Mucosa of descending colon (tissue), 3 donors: ENCODE data around the gene SCIN. TPM values are rescaled to one million over a fixed set of nuclear protein-coding genes. Genes with fewer than 3 reads are reported as not detected.

Experiments used
- ATAC-seq: fragments of 200-7000 bp; cut with Tn5 transposase; one replicate; pipeline ENCODE4 v1.9.1; 2020; ENCODE audit warnings: mild to moderate bottlenecking, moderate library complexity
- DNase-seq, 3 donors: peaks; one replicate each; pipeline ENCODE4 v3.0.0-alpha.2; 2020
- H3K36me3 ChIP-seq: fragments of 200-600 bp; one replicate; pipeline ENCODE4 v1.8.0; 2021; ENCODE audit warnings: low read depth, mild to moderate bottlenecking
- H3K4me1 ChIP-seq: fragments of 200-600 bp; one replicate; pipeline ENCODE4 v1.8.0; 2021; ENCODE audit warnings: low read depth, mild to moderate bottlenecking
- H3K4me3 ChIP-seq: fragments of 200-600 bp; one replicate; pipeline ENCODE4 v1.8.0; 2021; ENCODE audit warnings: mild to moderate bottlenecking
- H3K9me3 ChIP-seq: fragments of 200-600 bp; one replicate; pipeline ENCODE4 v1.8.0; 2021; ENCODE audit warnings: mild to moderate bottlenecking
- intact Hi-C, 2 donors: fragments of 100-400 bp; cut with DNase I in 1 of 2; cut with micrococcal nuclease in 1 of 2; formaldehyde crosslinking; loops; one replicate each; pipeline versions ENCODE4 v1.11.0 to v1.11.1; 2022; cut with DNase I, micrococcal nuclease
- total RNA-seq, 3 donors: library from RNA; stranded (reverse); fragmentation: NEBNext Ultra II Directional in 2 of 3; extraction: Animal tissue kit (Norgen Biotek cat#: 25700) in 2 of 3; gene quantifications; one replicate each; pipeline versions ENCODE4 v1.2.1 to v1.2.4, GENCODE V29; 2021 to 2023
- TF ChIP-seq, protein P1 (sequence below): fragments of 200-600 bp; IDR thresholded peaks from one replicate; pipeline ENCODE4 v1.8.0; 2022; ENCODE audit warnings: antibody characterized with exemption, mild to moderate bottlenecking
- donor health status: DM: no; HTN: no; CAD: no; lungs with moderate emphysema.
- donor health status: DM: no; HTN: no; CAD: no.
- donor health status: DM: no; HTN: yes; CAD: no.

The SCIN gene
- total RNA-seq, 3 donors from 2014 or later: 25.1 to 86.6 (median 77.1) TPM

DNA sequence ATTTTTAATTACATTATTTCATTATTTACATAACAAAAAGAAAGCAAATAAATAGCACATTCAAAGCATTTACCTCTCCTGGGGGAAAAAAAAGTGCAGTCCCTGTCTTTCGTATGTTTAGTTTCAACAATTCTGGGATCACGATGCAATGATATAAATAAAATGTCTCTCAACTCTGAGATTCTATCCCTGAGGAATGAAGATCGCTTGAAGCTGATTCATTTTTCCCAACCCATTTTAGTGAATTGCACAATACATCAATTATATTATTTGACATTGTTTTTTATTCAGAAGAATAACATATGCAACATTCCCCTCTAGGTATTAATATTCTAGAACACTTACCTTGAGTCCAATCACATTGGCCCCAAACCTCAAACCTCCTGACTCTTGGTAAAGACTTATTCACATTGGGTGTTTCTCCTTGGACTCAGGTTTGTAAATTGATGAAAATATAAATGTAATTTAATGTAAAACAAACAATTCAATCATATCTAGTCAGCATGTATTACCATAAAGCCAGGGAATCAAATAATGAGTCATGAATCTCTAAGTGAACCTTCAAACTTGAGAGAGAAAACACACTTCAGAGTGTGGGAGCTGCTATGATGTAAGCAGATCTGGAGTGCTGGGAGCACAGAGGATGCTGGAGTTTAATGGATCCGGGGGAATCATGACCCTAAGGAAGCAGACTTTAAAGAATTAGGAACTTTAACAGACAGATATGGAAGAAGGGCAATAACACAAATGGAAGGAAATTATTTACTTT, 5.3 kb upstream of the SCIN start:
- H3K36me3 ChIP-seq: no peaks in the 10 kb centered on the region
- no peaks in the 10 kb centered on the region for H3K9me3 ChIP-seq
- DNase-seq (no peak), ATAC-seq (no peak)
- no peak overlapping the region for H3K4me3 ChIP-seq
- TF ChIP-seq, protein P1, sequence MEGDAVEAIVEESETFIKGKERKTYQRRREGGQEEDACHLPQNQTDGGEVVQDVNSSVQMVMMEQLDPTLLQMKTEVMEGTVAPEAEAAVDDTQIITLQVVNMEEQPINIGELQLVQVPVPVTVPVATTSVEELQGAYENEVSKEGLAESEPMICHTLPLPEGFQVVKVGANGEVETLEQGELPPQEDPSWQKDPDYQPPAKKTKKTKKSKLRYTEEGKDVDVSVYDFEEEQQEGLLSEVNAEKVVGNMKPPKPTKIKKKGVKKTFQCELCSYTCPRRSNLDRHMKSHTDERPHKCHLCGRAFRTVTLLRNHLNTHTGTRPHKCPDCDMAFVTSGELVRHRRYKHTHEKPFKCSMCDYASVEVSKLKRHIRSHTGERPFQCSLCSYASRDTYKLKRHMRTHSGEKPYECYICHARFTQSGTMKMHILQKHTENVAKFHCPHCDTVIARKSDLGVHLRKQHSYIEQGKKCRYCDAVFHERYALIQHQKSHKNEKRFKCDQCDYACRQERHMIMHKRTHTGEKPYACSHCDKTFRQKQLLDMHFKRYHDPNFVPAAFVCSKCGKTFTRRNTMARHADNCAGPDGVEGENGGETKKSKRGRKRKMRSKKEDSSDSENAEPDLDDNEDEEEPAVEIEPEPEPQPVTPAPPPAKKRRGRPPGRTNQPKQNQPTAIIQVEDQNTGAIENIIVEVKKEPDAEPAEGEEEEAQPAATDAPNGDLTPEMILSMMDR: no peak
- intact Hi-C loops: no loop called here
- H3K4me1 ChIP-seq: peaks cover 9% of the 10 kb centered on the region

DNA sequence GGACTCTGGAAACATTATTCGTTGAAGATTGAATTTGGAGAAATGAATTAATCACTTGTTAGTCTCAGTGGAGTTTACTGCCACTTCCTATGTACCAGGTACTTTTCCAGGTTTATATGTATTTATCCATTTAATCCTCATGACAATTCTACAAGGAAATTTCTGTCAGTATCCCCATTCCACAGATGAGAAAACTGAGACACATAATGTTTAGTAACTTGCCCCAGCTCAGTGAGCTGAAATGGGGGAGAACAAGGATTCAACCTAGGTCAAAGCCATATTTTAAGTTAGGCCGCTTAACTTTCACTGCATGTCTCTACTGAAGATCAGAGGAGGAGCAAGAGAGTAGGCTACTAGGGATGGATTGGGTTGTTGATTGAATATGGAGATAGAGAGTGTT, 4.6 kb upstream of the SCIN start:
- TF ChIP-seq, protein P1: no peak
- intact Hi-C loops: no loop called here
- H3K4me1 ChIP-seq: peaks cover 11% of the 10 kb centered on the region

DNA sequence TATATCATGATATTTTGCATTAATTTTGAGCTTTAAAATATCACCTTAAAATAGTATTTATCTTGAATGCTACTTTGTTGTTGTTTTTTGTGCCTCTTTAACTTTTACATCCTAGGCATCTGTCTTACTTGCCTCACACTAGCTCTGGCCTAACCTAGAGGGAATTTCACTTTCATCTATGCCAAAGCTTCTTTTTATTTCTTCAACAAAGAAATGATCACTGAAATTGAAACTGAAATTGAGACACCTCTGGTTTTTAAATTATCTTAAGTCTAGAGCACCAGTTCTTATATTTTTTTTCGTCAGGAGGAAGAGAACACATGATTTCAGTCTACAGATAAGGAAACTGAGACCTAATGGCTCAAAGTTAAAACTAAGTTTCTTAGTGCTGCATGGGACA, 3.5 kb upstream of the SCIN start:
- H3K36me3 ChIP-seq: no peaks in the 10 kb centered on the region
- intact Hi-C loops: no loop called here
- peaks cover 11% of the 10 kb centered on the region for H3K4me1 ChIP-seq
- ATAC-seq (no peak), DNase-seq (no peak)
- TF ChIP-seq, protein P1: no peak
- no peaks in the 10 kb centered on the region for H3K9me3 ChIP-seq
- H3K4me3 ChIP-seq: no peak overlapping the region

More for the DNA sequence above, 4.6 kb upstream of the SCIN start:
- DNase-seq: no peak
- Histone ChIP-seq H3K9me3 (no peaks in the 10 kb centered on the region), H3K4me3 (no peak overlapping the region), H3K36me3 (no peaks in the 10 kb centered on the region)
- no peak for ATAC-seq

DNA sequence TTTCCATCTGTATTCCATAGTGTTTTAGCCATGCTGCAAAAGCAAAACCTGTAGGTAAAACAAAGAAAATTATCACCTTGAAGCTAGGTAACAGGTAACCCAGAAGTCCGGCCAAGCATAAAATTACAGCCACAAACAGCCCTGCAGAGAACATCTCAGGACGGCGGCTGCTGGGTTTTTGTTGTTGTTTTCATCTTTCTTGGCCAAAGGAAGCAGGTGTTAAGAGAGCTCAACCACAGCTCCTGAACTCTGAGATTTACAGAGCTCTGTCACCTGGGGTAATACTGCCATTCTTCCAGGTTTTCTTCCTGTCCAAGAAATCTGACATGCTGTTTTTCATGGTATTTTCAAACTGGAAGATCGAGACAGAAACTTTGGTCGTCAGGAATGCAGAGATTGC, 847 bp upstream of the SCIN start:
- H3K4me3 ChIP-seq: no peak overlapping the region
- TF ChIP-seq, protein P1: no peak
- intact Hi-C loops: no loop called here
- no peaks in the 10 kb centered on the region for H3K36me3 ChIP-seq
- no peak for DNase-seq
- no peak for ATAC-seq
- H3K4me1 ChIP-seq: peaks cover 14% of the 10 kb centered on the region
- no peaks in the 10 kb centered on the region for H3K9me3 ChIP-seq

DNA sequence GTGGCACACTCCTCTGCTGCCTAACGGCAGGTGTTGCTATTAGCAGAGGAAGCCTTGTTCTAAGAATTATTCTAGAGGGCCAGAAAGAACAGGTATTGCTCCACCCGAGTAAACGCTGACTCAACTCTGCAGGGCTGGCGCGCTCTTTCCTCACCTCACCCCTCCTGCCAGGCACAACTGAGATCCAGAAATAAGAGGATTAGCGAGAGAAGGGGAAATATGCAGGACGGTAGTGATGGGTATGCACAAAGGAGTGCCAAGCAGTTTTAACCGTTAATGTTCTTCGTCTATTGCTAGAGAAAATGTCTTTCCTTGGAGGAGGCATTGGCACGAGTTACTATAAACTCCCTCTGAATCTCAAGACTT, 369 bp upstream of the SCIN start:
- TF ChIP-seq, protein P1: no peak
- no peaks in the 10 kb centered on the region for H3K36me3 ChIP-seq
- intact Hi-C loops: no loop called here
- DNase-seq (peak; percentile 41 to 57 (median 41)), ATAC-seq (peak; percentile 76)
- H3K9me3 ChIP-seq: no peaks in the 10 kb centered on the region
- H3K4me1 ChIP-seq: peaks cover 11% of the 10 kb centered on the region
- H3K4me3 ChIP-seq: no peak overlapping the region
